Loucy (cell line): ENCODE measurements around the gene SMIM5.

ENCODE experiments used
- CTCF ChIP-seq: fragments of 200-600 bp; sonication (generic); conservative IDR thresholded peaks from 2 replicates; pipeline ENCODE4 v1.5.1; 2014; ENCODE audit warnings: mild to moderate bottlenecking, antibody characterized with exemption, low read length
- EZH2phosphoT487 ChIP-seq: fragments of 200-600 bp; IDR thresholded peaks from 2 replicates; pipeline ENCODE4 v1.6.1; 2018; ENCODE audit warnings: antibody characterized with exemption, mild to moderate bottlenecking, moderate library complexity, borderline replicate concordance

DNA sequence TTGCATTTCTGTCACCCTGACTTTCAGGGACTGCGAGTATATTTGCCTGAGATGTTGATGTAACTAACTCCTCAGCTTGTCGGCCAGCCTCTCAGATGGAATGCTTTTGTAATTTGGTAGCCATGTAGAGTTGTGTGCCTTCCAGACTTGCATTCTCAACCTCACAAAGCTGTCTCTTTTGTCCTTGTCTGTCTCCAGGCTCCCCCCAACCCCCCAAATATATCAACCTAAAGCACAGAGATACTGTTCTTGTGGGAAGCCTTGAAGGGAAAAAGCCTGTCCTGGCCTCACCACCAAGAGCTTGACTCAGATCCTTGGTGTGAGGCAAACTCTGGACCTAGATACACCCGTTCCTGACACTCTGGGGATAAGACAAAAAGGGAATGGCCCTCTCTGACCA, 52.3 kb downstream of the SMIM5 start:
- TF ChIP-seq CTCF (no peak), EZH2phosphoT487 (no peak)
